ENCODE results near the gene CRY2.

- TF ChIP-seq EZH2 (IDR thresholded peaks at IDR 0.05; ENCODE audit: low read length) (no peak), CTCF (optimal IDR thresholded peaks at IDR 0.05 in 1 of 3, IDR thresholded peaks at IDR 0.05 in 1 of 3, conservative IDR thresholded peaks at IDR 0.05 in 1 of 3; ENCODE audit: extremely low read depth in 1 of 3, insufficient read depth in 2 of 3, low read length in 3 of 3) (no peak)
Measured at GRCh38 chr11:45830596-45830995, 16.7 kb upstream of the CRY2 start.
